H1 (cell line): ENCODE data around the gene PASK. TPM values are rescaled to one million over a fixed set of nuclear protein-coding genes. Genes with fewer than 3 reads are reported as not detected.

ENCODE experiments used
- KDM5A ChIP-seq: fragments of 200-600 bp; IDR thresholded peaks from 2 replicates; pipeline ENCODE4 v1.7.1; 2012; ENCODE audit warnings: mild to moderate bottlenecking, low read length, inconsistent platforms, mixed read lengths
- NRF1 ChIP-seq: IDR thresholded peaks from 2 replicates; pipeline ENCODE4 v1.6.1; 2011; ENCODE audit warnings: mild to moderate bottlenecking, low read depth, low read length, improper control_type of control experiment
- POLR2AphosphoS5 ChIP-seq: IDR thresholded peaks from 2 replicates; pipeline ENCODE4 v1.6.1; 2011; ENCODE audit warnings: low read depth, low read length
- SAP30 ChIP-seq: fragments of 300-600 bp; sonication (generic); IDR thresholded peaks from 2 replicates; pipeline ENCODE4 v1.7.1; 2012; ENCODE audit warnings: low read length, moderate library complexity, mild to moderate bottlenecking, inconsistent platforms; ENCODE audit not compliant: insufficient read depth, insufficient replicate concordance
- SP1 ChIP-seq: IDR thresholded peaks from 2 replicates; pipeline ENCODE4 v1.6.1; 2011; ENCODE audit warnings: low read depth, low read length
- TAF7 ChIP-seq: optimal IDR thresholded peaks from 2 replicates; pipeline ENCODE3; 2011; ENCODE audit warnings: low read depth, mild to moderate bottlenecking, inconsistent platforms, low read length, moderate library complexity, borderline replicate concordance
- TBP ChIP-seq: IDR thresholded peaks from 2 replicates; pipeline ENCODE4 v1.6.1; 2011; ENCODE audit warnings: low read depth, low read length, improper control_type of control experiment
- YY1 ChIP-seq: IDR thresholded peaks from 2 replicates; pipeline ENCODE4 v1.6.1; 2011; ENCODE audit warnings: low read depth, mild to moderate bottlenecking, low read length
- polyA plus RNA-seq, 7 experiments: library from polyadenylated mRNA; depleted of rRNA in 3 of 7; stranded (reverse) in 5 of 7; unstranded in 2 of 7; fragments of >200 nt in 5 of 7; fragments of 200-250 nt in 2 of 7; gene quantifications; 1 replicate in 5 of 7; 2 replicates in 1 of 7; 4 replicates in 1 of 7; pipeline versions ENCODE4 v1.2.1 to v1.2.3, GENCODE V29; 2011 to 2013; ENCODE audit warnings: missing spikeins in 2 of 7, mixed read lengths in 2 of 7
- total RNA-seq: library from RNA; stranded (reverse); fragmentation: NEBNext Ultra II Directional; extraction: Animal tissue kit (Norgen Biotek cat#: 25700); gene quantifications from 2 replicates; pipeline ENCODE4 v1.2.1, GENCODE V29; 2021

Gene PASK
- total and polyA plus RNA-seq, 2 of the 8 experiments (the other 6 are each of a cell fraction or from before 2014, with no cell fraction given): 20.5 to 66.1 TPM

GRCh38 chr2:241132538-241133435, 16.5 kb downstream of the PASK start (continued):
- no peak for TF ChIP-seq SP1
- TF ChIP-seq TAF7: no peak
- TF ChIP-seq POLR2AphosphoS5: no peak
- no peak for TF ChIP-seq SAP30
- TF ChIP-seq NRF1: no peak
- no peak for TF ChIP-seq YY1
- TF ChIP-seq KDM5A: no peak
- no peak for TF ChIP-seq TBP
